SHP77 (cell line): ENCODE results near the gene HMOX1.

Source experiments
- DNase-seq, 2 experiments: peaks; one replicate each; lab custom pipeline; 2025; lab: John Stamatoyannopoulos, UW

The HMOX1 gene

DNA sequence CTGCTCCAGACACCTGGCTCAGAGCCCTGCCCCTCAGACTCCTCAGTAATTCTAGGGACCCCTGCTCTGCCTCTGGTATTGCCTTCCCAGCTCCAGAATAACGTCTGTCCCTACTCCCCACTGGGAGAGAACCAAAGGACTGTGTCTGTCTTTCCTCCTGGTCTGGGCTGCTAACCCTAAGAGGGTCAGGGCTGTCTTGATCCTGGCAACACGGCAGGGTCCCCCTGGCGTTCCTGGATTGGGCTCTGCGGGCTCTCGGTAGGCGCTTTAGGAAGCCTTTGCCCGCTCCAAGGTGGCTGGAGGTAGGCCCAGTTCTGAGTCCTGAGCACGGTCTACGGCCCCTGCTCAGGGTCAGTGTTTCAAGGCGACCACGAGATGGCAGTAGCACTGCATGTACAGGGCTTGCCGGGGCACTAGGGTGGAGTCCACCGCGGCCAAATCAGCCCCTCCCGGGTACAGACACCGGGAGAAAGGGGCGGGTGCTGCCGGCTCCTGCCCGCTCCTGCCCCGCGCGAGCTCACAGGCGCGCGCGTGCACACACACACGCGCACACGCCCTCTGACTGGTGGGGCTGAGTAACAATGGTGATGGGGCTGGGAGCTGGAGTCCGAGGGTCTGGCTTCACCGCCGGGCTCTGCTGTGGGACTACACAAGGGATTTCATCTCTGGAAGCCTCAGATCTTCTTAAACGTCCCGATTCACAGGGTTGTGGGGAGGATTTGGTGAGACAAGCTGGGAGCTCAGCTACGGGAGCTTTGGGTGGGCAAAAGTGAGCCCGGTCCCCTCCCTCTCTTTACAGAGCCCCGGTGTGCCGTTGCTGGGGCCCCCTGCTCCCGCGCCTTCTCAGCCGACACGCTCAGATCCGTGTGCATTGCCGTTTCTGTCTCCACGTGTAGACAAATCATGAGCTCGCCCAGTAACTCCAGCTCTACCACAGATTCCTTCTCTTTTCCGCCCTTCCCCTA, 30.1 kb upstream of the HMOX1 start:
- DNase-seq, result peak; percentile 87 to 88

DNA sequence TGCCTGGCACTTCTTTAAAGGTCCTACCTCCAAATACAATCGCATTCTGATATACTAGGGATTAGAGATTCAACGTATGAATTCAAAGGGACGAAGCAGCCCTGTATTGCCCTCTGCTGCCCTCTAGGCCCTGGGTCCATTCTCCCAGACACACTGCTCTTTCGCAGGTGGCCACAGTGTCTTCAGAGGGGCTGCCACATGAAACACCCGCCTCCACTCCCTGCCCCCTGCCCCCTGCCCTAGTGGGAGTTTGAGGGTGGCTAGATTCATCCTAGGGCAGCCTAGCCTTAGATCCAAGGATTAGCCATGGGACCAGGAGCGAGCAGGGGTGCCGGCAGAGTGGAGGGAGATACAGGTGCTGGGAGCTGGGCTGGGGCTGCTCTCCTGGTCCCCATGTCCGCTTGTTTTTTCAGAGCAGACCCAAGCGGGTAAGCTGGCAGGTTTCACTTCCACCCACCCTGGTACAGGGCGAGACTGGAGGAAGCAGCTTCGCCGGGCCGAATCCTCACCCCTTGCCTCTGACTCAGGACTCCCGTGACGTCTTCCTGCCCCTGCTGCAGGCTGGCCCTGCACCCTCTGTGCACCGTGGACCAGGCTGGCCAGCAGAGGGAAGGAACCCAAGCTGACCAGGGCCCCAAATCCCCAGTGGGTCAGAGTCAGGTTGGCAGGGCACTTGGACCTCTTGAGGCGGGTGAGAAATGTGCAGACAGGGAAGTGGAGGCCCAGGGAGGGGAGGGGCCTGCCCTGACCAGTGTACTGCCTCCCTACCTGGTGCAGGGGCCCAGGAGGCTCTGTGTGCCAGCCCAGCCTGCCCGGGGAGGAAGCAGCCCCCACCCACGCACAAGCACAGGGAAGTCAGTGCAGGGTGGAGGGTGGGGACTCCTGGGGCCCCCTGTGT, 28.4 kb upstream of the HMOX1 start:
- peak; percentile 40 to 49 for DNase-seq

DNA sequence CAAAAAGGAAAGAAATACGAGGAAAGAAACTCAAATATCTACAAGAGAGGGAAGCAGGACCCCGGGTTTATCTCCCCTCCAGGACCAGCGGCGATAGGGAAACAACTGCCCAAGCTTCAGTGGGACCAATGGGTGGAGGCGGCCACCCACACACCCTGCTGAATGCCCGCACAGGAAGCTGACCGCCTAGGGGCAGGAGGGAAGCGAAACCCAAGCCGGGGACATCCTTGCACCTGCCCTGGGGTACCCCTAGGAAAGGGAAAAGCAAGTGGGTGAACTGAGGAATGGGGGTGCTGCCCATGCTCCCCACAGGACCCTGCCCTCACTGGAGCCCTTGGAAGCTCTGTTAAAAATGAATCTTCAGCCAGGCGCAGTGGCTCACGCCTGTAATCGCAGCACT, 27.6 kb upstream of the HMOX1 start:
- no peak for DNase-seq

DNA sequence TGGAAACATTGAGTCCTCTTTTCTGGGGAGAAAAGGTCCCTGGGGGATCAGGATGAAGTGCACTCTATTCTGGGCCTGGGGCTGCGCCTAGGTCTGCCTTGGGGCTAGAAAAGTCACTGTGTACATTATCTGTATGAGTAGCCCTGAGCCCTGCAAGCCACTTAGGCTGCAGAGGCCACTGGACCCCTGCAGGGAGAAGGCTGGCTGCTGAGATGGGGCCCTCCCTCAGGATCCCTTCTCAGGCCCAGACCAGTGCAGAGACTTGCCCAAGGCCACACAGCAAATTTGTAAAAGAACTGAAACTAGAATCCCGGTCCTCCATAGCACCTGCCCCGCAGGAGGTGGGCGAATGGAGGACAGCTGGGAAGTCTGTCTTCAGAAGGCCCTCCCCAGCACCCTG, 26.8 kb upstream of the HMOX1 start:
- no peak for DNase-seq

DNA sequence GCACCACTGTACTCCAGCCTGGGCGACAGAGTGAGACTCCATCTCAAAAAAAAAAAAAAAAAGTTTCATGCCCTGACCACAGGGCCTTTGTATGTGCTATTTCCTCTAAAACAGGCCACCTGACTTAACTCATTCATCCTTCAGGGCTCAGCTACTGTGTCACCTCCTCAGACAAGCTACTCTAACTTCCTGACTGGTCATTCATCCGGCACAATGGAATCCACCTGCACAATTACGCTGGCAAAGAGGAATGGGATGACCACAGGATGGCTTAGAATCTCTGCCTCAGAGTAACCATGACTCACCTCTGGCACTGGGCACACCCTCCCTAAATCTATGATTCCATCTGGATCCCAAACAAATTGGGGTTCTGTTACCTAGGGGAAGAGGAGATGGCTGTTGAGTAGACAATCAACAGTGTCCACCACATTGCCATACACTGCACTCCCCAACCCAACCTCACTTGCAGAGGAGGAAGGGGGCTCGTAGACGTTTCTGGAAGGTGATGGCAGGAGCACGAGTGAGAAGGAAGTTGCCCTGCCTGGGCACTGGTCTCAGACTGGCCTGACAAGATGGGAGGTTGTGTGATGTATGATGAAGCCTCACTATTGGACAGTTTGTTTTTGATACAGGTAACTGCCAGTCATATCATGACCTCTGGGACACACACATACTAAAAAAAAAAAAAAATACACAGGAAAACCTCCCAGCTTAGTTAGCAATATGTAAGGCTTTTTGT, 22.8 kb upstream of the HMOX1 start:
- no peak for DNase-seq

DNA sequence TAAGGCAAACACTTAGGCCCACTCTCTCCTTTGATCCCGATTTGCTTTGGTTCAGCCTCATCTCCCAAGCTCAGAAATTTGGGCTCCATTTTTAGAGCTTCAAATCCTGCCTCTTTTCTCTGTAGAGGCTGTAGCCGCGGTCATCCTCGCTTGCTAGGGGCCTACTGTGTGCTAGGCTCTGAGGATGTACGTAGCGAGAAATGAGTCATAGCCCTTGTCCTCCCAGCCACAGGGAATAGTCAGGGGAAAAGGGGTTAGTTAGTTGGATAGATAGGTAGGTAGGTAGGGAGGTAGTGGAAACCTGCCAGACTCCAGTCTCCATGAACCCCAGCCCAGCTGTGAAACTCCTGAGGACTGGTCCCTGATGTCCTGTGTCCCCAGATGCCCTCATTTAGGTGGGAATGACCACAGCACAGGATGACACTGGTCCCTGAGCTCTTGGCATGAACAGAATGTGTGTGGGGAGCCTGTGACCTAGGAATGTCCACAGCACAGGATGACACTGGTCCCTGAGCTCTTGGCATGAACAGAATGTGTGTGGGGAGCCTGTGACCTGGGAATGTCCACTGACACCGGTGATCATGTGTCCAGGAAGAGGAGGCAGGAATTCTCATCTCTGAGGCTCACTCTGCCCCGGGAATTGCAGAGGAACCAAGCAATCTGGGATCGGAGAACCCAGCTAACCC, 21.4 kb upstream of the HMOX1 start:
- no peak for DNase-seq

DNA sequence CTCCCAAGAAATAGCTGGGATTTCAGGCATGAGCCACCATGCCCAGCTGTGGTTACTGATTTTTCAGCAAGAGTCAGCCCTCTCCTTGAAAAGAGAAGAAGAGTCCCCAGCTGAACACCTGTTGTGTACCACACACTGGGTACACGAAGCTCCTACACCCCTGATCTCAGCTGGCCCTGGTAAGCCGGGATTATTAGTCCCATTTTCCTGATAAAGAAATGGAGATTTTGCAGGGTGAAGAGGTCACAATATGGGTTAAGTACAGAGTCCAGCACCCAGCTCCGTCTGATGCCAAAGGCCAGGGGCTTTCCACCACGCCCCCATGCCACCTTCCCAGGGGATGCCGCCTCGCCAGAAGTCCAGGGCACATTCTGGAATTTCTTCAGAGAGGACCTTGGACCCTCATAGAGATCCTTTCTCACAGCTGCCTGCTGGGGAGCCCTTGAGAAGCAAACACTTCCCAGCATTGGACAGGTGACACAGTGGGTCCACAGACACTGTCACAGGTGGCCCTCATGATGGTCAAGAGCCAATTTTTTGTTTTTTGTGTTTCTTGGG, 19.8 kb upstream of the HMOX1 start:
- no peak for DNase-seq

DNA sequence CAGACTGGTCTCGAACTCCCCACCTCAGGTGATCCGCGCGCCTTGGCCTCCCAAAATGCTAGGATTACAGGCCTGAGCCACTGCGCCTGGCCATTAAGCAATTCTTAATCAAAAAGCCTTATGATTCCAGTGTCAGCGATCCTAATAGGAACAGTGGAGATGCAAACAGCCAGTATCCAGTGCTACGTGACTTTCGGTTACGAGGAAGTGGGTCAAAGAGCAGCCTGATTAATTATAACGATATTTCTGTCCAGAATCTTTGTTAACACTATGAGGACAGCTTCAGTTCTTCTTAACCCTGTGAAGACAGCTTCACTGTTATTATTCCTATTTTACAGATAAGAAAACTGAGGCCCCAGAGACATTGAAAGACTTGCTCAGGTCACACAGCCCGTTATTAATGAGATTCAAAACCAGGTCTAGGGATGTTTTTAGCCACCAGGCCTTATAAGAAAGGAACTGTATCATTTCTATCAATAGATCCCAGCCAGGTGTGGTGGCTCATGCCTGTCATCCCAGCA, 17.3 kb upstream of the HMOX1 start:
- no peak for DNase-seq

DNA sequence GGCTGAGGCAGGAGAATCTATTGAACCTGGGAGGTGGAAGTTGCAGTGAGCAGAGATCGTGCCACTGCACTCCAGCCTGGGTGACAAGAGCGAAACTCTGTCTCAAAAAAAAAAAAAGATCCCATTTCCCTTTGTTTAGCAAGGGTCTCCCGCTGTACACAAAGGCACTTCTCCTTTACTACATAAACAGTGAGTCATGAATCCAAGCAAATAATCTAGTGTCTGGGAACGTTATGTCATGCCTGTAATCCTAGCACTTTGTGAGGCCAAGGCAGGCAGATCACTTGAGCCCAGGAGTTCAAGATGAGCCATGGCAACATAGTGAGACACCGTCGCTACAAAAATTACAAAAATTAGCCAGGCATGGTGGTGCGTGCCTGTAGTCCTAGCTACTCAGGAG, 16.7 kb upstream of the HMOX1 start:
- DNase-seq, result peak; percentile 37 to 48

DNA sequence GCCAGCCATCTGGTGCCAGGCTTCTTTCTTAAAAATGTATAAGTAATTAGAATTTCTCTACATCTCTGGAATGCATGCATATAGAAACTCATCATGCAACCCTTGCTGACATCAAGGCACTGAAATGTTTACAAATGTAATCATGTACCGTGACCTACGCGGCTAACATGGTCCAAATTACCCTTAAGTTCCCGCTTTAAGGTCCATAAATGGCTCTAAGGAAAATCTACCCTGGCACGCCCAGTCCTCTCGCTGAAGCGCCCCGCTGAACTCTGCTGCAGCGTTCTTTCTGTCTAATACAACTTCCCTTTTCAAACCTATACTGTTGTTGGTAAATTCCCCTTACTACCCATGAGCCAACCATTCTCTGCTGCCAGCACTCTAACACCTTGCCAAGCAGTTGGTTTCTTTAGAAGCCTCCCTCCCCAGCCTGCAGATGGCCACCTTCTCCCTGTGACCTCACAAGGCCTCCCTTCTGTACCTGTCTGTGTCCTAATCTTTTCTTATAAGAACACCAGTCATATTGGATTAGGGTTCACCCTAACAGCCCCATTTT, 13.5 kb upstream of the HMOX1 start:
- no peak for DNase-seq

DNA sequence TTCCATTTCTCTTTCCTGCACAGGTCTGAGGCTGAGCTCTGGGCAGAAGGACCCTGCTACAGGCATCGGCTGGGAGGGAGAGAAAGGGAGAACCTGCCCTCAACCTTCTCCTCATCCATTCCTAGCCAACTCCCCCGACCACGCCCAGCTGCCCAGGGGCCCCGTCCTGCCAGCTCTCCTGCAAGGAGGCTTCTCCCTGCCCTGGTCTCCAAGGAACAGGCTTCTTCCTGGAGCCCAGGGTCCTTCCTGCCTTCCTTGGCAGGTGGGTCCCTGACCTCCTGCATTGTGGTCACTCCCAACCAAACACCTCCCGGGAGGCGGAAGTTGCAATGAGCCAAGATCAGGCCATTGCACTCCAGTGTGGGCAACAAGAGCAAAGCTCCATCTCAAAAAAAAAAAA, 12.5 kb upstream of the HMOX1 start:
- DNase-seq, result no peak

DNA sequence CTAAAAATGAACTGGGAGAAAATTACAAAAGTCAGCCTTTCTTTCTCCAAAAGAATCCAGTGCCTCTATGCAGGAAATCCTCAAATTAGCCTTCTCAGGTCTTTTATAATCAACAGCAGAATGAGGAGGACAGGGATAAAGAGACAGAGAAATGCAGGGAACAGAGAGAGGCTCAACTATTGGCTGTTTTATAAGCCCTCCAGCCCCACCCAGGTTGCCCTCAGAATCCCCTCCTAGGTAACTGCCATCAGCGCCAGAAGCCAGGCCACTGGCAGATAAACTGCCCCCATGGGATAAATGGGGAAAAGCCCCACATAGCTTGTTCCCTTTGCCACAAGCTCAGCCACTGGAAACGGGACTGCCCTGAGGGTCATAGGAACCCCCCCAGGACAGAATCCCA, 10.9 kb upstream of the HMOX1 start:
- DNase-seq, result no peak

DNA sequence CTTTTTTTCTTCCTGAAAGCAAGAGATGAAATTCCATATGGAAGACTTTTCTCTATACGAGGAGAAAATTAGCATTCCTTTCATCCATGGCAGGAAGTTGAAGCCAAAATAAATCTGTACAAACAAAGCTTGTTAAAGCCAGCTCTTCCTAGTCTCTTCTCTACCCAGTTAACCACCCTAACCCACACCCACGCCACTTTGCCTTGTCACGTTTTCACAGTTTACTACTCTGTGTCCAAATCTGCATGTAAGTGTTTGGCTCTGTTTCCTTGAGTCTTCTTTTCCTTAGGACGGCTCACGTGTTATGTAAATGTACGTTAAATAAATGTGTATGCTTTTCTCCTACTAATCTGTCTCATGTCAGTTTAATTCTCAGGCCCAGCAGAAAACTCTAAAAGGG, 7.1 kb upstream of the HMOX1 start:
- DNase-seq, result no peak

DNA sequence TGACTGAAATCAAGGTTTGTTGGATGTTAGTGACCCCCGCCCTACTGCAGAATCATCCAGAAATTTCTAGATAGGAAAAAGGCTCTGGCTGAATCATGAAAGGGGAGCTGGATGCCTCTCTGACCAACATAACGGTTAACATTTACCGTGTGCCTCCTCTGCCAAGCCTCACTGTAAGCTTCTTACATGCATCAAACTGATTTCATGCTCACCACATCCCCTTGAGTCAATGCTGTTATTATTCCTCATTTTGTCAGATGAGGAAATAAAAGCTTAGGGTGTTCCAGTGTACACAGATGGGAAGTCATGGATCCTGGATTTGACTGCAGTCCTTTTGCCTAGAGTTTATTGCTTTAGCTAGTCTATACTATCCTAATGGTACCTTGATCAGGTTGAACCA, 5.9 kb upstream of the HMOX1 start:
- no peak for DNase-seq

DNA sequence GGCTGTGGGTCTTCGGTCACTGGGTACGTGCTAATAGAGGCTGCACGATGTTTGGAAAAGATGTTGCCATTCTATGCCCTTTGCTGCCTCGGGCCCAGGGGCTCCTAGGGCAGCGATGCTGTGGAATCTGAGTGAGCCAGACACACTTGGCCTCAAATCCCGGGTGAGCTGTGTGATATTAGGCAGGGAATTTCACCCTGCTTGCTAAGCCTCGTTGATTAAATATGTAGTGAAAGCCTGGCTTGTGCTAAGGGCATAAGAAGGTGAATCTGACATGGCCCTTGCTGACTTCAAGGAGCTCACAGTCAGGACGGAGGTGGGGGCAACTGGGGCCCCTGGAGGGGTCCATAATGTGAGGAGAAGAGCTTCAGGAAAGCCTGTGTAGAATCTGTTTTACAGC, 5.4 kb upstream of the HMOX1 start:
- DNase-seq, result no peak

DNA sequence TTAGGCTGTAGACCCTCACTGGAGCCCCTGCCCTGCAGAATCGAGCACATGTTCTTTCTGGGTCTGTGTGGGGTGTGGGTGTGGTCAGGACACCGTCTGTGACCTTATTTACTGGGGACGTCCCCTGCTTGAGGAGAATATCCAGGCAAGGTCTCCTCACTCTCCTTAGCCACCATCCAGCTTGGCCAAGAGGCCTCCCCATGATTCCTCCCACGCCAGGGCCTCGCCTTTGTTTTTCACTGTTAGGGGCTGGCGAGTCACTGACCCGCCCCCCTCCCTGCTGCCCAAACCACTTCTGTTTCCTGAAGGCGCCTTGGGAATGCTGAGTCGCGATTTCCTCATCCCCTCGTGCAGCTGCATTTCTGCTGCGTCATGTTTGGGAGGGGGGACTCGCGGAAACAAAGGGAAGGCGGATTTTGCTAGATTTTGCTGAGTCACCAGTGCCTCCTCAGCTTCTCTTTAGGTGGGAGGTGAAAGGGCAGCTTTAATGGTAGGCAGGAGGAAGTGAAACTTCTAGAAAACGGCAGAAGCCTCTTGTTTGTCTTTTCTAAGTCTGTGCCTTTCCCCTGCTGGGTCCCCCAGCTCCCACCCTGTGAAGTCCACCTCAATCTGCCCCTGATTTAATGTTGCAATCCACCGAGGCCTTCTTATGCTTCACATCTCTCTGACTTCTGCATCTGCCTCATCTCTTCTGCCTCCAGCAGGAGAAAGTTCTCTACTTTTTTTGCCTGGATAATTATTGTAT, 4.0 kb upstream of the HMOX1 start:
- peak; percentile 78 to 92 for DNase-seq

DNA sequence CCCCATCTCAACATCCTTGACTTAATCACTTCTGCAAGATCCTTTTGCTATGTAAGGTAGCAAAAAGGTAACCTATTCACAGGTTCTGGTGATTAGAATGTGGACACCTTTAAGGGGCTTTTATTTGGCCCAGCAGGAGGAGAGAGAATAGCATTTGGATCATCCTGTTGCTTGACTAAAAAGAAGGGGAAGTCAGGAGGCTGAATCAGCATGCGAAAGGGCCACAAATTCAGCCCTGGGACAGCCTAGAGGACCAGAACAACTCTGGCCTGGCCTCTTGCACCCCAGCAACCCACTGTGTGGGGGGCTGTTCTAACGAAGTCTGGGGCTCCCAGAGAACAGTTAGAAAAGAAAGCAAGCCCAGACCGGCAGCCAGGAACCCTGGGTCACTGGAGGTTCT, 3.2 kb upstream of the HMOX1 start:
- DNase-seq, result no peak

DNA sequence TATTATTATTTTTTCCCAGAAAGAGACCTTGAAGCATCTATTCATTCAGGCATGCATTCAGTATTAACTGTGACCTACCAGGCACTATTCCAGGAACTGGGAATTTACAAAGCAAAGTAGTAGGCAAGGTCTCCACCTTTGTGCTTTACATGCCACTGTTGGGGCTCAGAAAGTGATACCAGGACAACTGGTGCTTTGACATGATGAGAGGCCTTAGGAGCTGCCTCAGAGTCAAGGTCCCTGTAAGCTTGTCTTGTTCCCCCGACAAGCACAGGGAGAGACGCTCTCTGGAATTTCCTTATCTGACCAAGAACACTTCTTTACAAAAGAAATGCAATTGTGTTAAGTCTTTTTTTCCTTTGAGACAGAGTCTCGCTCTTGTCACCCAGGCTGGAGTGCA, 2.3 kb upstream of the HMOX1 start:
- DNase-seq, result no peak

DNA sequence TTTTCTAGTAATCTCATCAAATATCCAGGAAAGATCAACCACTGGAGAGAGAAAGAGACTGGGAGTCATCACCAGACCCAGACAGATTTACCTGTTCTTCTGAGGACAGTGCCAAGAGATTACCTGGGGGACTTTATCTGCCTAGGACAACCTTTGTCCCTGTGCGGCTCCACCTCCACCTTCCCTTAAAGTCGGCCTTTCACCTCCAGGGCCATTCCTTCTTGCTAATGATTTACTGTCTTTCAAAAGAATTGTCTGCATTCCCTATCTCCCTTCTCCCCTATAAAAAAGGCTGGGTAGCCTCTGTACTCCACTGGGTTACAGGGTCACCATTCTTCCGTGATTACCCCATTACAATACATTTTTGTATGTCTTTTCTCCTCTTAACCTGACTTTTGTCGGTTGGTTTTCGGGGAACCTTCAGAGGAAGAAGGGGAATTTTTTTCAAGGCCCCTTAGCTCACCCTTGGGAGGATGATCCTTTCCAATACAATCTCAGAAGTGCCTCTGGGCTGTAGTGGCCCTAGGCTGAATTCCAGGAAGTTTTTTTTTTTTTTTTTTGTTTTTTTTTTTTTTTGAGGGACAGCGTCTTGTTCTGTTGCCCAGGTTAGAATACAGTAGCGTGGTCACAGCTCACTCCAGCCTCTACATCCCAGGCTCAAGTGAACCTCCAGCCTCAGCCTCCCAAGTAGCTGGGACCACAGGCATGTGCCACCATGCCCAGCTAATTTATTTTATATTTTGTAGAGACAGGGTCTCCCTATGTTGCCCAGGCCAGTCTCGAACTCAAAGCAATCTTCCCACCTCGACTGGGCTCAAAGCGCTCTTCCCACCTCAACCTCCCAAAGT, 1.5 kb upstream of the HMOX1 start:
- DNase-seq, result no peak
